Pancreas (tissue), 10 donors: ENCODE data around the gene FIS1. TPM values are rescaled to one million over a fixed set of nuclear protein-coding genes. Genes with fewer than 3 reads are reported as not detected.
A peak's percentile ranks its signal among the peaks of the same experiment; 100 is the strongest.

Source experiments
- ATAC-seq, 4 donors: fragments of 200-7000 bp; cut with Tn5 transposase; one replicate each; pipeline versions ENCODE4 v1.8.0 to v1.9.1; 2020; ENCODE audit warnings: mild to moderate bottlenecking in 4 of 4, moderate library complexity in 4 of 4
- DNase-seq, 6 donors: peaks; one replicate each; pipeline ENCODE4 v3.0.0-alpha.2; 2020
- FAIRE-seq: peaks from 2 replicates; lab custom pipeline; 2012; peaks lifted over from hg19 to GRCh38; lab: Jason Lieb, UNC
- H3K27ac ChIP-seq, 4 donors: fragments of 200-600 bp; sonication (generic); 1 replicate in 3 of 4; 2 replicates in 1 of 4; pipeline versions ENCODE4 v1.5.0 to v1.8.0; 2020
- H3K27me3 ChIP-seq, 4 donors: fragments of 200-600 bp; one replicate each; pipeline ENCODE4 v1.8.0; 2021
- H3K36me3 ChIP-seq, 3 donors: fragments of 200-600 bp; sonication (generic) in 1 of 3; one replicate each; pipeline versions ENCODE4 v1.5.0 to v1.8.0; 2020 to 2021
- H3K4me1 ChIP-seq, 3 donors: fragments of 200-600 bp; one replicate each; pipeline ENCODE4 v1.8.0; 2021
- H3K4me3 ChIP-seq, 4 donors: fragments of 200-600 bp; sonication (generic) in 2 of 4; one replicate each; pipeline versions ENCODE4 v1.5.0 to v1.8.0; 2020 to 2021
- H3K9me3 ChIP-seq, 4 donors: fragments of 200-600 bp; one replicate each; pipeline ENCODE4 v1.8.0; 2021
- CTCF ChIP-seq, 4 donors: fragments of 200-600 bp; sonication (generic) in 3 of 4; IDR thresholded peaks; one replicate each; pipeline versions ENCODE4 v1.5.0 to v1.8.0; 2021; ENCODE audit warnings: antibody characterized with exemption in 4 of 4
- WGBS, 2 donors: extraction: QIAGEN DNeasy Blood & Tissue Kit; methylation state at CpG; one replicate each; pipeline ENCODE4 v1.1.7; 2013; 5-methylcytosine and 5-hydroxymethylcytosine counted together
- intact Hi-C, 3 donors: fragments of 100-400 bp; cut with DNase I; formaldehyde crosslinking; loops; one replicate each; pipeline versions ENCODE4 v1.11.1 to v1.14.2; 2022
- polyA plus RNA-seq, 2 donors: library from polyadenylated mRNA; stranded (reverse); fragments of 200-250 nt; gene quantifications; one replicate each; pipeline ENCODE4 v1.2.3, GENCODE V29; 2013
- total RNA-seq, 6 donors: library from RNA; stranded (reverse); fragmentation: NEBNext Ultra II Directional in 4 of 6; extraction: Animal tissue kit (Norgen Biotek cat#: 25700) in 4 of 6; gene quantifications; one replicate each; pipeline versions ENCODE4 v1.2.1 to v1.2.4, GENCODE V29; 2021 to 2023
- donor health status: healthy with polysubstance abuse.
- donor health status: DM: no; HTN: no; CAD: no; lungs with moderate emphysema.
- donor health status: DM: no; HTN: no; CAD: no.
- donor health status: control.
- donor health status: control.
- donor health status: Bipolar disorder and iron deficiency.
- donor health status: DM: yes; HTN: yes; CAD: no.
- donor health status: DM: no; HTN: no; CAD: no.
- donor health status: DM: no; HTN: no; CAD: no.
- donor health status: DM: yes; HTN: yes; CAD: no.

FIS1 gene
- total and polyA plus RNA-seq, 8 donors, result 75.4 to 144 (median 91.6) TPM

DNA sequence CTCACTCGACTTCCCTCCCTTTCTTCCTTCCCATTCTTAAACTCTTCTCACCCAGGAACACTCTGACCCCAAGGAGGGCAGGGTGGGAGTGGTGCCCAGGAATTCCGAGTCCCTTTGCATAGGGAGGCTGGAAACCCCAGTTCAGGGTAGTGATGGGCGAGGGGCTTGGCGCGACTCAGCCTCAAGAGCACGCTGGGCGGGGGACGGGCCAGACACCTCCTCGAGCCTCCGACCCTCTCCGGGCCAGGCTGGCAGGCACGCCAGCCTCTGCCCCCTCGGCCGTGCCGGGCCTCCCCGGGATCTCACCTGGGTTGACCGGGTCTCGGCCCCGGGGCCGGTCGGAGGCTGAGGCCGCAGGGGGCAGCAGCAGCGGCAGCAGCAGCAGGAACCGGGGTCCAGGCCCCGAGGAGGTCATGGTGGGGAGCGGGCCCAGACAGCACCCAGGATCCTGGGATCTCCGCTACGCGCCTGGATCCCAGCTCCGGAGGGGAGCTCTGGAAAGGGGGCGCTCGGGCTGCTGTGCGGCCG, 28.0 kb downstream of the FIS1 start:
- Histone ChIP-seq H3K27ac (peak overlapping the region; percentile 77 to 95 (median 85)), H3K9me3 (no peaks in the 10 kb centered on the region), H3K4me1 (peaks cover 14 to 25% (median 18%) of the 10 kb centered on the region in 3 donors), H3K36me3 (peaks cover 0 to 6% (median 0%) of the 10 kb centered on the region in 3 donors), H3K27me3 (no peaks in the 10 kb centered on the region), H3K4me3 (peak overlapping the region; percentile 56 to 98 (median 74))
- intact Hi-C loops, result no loop called here
- ATAC-seq (no peak), DNase-seq (peak in 4 of 6 donors; percentile 32 to 87 (median 52)), FAIRE-seq (no peak)
- TF ChIP-seq CTCF (IDR thresholded peaks at IDR 0.05), result no peak
- WGBS, 2 donors, result 0 to 1% methylated on average over 34 of the region's 34 CpGs

DNA sequence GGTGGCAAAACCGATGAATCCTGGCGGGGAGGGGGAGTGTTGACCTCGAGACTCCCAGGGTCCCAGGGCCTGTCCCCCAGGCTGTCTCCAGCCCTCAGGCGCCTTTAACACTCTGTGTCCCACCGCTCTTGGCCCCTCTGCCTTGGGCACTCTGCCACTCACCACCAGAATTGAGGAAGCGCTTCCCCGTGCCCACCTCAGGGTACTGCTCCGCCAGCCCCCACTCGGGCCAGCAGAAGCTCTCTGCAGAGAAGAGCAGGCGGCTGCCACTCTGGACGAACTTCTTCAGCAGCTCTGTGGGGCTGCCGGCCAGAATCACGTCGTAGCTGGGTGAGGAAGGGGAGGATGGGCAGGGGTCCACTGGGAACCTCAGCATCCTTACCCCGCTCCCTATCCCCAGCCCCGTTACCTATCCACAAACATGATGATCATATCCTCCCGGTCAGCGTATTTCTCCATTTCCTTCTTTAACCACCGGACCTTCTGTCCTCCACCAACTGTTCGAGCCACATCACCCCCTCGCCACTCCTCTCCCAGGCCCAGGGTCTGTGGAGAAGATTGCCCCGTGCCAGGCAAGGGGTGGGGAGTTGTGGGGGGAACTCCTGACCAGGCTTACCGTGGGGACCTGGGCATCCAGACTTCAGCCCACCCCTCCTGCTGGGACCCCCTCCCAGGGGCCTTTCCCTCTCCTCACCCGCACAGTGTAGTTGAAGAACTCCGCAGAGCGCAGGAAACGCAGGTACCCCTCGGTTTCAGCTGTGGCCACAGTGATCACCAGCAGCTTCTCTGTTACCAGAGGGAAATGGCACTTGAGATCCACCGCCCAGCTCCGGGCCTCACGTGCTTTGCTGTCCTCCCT, 28.7 kb downstream of the FIS1 start:
- H3K27ac ChIP-seq, result peak overlapping the region in 1 of 4 donors; percentile 95

DNA sequence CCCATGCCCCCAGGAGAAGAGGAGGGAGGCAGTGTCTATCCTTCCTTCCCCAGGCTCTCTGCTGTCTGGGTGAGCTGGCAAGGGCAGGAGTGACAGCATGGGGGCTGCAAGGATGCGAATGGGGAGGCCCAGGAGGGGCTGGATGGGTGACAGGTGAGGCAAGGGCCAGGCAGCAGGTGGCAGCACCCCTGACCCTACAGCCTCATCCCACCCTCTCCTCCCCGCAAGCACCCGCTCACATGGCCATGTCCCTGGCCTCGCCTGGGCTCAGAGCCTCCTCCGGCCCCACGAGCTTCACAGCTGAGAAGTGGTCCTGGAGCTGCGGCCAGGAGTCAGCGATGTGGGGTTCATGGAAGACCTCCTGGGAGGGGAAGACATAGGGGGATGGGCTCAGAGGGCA, 32.9 kb downstream of the FIS1 start:
- 96 to 98% methylated on average over 8 of the region's 8 CpGs for WGBS, 2 donors
- no peak for ATAC-seq
- FAIRE-seq, result no peak
- no peaks in the 10 kb centered on the region for H3K27me3 ChIP-seq
- intact Hi-C loops, result no loop called here
- no peak overlapping the region for H3K27ac ChIP-seq
- H3K9me3 ChIP-seq, result no peaks in the 10 kb centered on the region
- no peak for TF ChIP-seq CTCF (IDR thresholded peaks at IDR 0.05)
- DNase-seq, result no peak
- H3K36me3 ChIP-seq, result peaks cover 3 to 21% (median 3%) of the 10 kb centered on the region in 3 donors
- peaks cover 4 to 6% (median 5%) of the 10 kb centered on the region in 3 donors for H3K4me1 ChIP-seq
- no peak overlapping the region for H3K4me3 ChIP-seq

More for the DNA sequence above, 28.7 kb downstream of the FIS1 start:
- 65 to 69% methylated on average over 31 of the region's 31 CpGs for WGBS, 2 donors
- peak overlapping the region; percentile 56 to 98 (median 74) for H3K4me3 ChIP-seq
- peaks cover 0 to 13% (median 3%) of the 10 kb centered on the region in 3 donors for H3K36me3 ChIP-seq
- ATAC-seq (no peak), DNase-seq (peak in 1 of 6 donors; percentile 76), FAIRE-seq (no peak)
- H3K4me1 ChIP-seq, result peaks cover 14 to 25% (median 18%) of the 10 kb centered on the region in 3 donors
- no peaks in the 10 kb centered on the region for H3K27me3 ChIP-seq
- intact Hi-C loops, result no loop called here
- TF ChIP-seq CTCF (IDR thresholded peaks at IDR 0.05), result no peak
- H3K9me3 ChIP-seq, result no peaks in the 10 kb centered on the region

GRCh38 chr7:101211501-101211900, 33.4 kb downstream of the FIS1 start:
- ATAC-seq, result no peak
- peaks cover 3 to 21% (median 3%) of the 10 kb centered on the region in 3 donors for H3K36me3 ChIP-seq
- 96% methylated on average over 23 to 24 of the region's 24 CpGs for WGBS, 2 donors

More at GRCh38 chr7:101211501-101211900, 33.4 kb downstream of the FIS1 start:
- DNase-seq (peak in 1 of 6 donors; percentile 71), FAIRE-seq (no peak)
- no peak overlapping the region for H3K4me3 ChIP-seq
- H3K27ac ChIP-seq, result no peak overlapping the region
- no peaks in the 10 kb centered on the region for H3K27me3 ChIP-seq
- intact Hi-C loops, result no loop called here
- no peak for TF ChIP-seq CTCF (IDR thresholded peaks at IDR 0.05)
- peaks cover 4 to 6% (median 5%) of the 10 kb centered on the region in 3 donors for H3K4me1 ChIP-seq
- H3K9me3 ChIP-seq, result no peaks in the 10 kb centered on the region
